ENCODE measurements around the gene EPO.
"Not testable (repeated sequence)": the region's sequence is repeated elsewhere in the genome, so short reads cannot be mapped to it uniquely, and the experiment has no call there.

The EPO gene

DNA sequence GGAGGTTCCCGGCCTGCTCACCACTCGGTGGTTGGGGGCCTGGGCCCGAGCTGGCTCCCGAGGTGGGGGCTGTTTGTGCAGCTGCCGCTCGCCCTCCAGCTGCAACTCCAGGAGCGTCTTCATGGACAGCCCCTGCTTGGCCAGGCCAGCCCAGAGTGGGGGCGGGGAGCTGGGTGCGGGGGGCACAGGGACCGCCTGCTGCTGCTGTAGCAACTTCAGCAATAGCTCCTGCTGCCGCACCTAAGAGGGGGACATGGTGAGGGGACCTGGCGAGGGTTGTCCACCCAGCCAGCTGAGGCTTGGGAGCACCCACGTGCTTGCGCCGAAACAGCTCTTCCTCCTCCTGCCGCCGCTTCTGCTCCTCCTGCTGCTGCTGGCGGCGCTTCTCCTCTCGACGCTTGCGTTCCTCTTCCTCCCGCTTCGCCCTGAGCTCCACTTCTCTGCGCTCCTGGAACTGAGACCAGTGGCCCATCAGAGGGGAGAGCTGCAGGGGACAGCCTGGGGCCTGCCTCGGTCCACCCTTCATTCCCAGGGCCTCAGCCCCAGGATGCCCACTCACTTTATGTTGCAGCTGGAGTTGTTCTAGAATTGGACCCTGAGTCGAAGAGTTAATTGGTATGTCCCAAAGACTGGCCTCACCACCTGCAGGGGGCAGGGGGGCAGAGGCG lies 37.1 kb upstream of the EPO start:
- DNase-seq (ENCODE audit: low spot score) = no peak

DNA sequence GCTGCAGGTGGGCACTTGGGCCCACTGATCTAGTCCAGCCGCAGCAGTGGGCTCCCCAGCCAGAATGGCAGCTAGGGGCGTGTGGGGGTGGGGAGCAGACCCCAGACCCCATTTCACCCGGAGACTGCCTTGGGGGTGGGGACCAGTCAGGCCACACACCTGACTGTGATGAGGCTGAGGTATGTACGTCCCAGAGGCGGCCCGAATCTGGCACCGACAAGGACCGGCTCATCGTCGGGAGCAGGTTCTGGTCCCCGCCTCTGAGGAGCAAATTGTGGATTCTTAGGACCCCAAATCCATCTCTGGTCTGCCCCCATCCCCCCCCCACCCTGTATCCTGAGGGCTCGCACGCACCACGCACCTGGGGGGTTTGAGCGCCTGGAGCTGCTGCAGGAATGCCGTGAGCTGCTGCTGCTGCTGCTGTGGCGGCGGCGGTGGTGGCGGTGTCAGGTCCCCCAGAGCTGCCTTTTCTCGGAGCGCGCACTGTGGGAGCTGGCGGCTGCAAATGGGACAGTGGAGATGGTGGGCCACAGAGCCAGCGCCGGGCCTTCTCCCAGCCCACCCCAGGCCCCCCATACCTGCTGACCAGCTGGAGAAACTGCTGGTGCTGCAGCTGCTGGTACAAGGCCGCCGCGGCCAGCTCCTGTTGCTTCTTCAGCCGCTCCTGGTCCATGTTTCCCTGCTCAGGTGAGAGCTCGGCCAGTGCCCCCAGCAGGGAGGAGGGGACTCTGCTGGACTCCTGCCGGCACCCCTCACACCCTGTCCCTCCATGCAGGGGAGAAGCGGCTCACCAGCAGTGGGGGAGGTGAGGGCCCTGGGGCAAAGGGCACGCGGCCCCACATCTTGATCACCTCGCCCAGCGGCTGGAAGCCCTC lies 36.4 kb upstream of the EPO start:
- DNase-seq (ENCODE audit: low spot score) = no peak

DNA sequence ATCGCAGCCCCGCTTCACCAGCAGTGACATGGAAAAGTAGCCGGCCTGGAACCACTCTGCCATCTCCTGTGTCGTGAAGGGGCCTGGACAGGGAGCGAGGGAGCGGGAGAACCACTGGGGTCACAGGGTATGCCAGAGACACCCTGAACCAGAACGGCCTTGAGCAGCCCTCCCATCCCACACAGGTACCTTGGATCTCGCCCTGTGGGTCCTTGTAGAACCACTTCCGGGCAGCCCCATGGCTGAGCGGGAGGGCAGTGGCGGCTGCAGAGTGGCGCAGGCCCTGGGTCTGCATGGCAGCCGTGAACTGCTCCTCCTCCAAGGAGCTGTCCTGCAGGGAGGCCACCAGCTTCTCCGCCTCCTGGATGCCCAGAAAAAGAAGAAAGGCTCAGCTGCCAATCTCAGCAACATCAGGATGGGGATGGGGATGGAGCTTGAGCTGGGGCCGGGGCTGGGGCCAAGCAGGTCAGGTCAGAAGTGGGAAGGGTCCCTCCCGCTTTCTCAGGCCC lies 35.7 kb upstream of the EPO start:
- DNase-seq (ENCODE audit: low spot score) = no peak

DNA sequence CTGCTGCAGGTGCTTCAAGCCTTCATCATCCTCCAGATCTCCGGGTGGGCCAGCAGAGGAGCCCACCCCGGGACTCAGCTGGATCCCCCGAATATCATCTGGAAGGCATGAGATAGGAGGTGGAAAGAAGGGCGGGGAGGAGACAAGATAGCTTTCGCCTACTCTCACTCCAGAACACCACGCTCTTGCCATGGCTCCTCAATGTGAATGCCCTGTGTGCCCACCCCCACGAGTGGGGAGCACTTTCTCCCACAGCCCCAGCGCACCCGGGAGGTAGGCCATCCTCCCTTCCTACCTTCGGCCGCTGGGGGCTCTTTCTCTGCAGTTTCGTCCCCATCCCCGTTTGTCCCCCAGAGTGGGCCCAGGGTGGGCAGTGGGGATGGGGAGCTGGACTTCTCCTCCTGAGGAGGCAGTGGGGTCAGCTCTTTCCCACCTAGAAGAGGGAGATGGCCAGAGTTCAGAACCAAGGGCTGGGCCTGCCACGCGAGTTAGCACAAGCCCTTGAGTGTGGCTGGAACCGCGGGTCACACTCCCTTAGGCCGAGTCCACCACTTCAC lies 35.1 kb upstream of the EPO start:
- no peak for DNase-seq (ENCODE audit: low spot score)

DNA sequence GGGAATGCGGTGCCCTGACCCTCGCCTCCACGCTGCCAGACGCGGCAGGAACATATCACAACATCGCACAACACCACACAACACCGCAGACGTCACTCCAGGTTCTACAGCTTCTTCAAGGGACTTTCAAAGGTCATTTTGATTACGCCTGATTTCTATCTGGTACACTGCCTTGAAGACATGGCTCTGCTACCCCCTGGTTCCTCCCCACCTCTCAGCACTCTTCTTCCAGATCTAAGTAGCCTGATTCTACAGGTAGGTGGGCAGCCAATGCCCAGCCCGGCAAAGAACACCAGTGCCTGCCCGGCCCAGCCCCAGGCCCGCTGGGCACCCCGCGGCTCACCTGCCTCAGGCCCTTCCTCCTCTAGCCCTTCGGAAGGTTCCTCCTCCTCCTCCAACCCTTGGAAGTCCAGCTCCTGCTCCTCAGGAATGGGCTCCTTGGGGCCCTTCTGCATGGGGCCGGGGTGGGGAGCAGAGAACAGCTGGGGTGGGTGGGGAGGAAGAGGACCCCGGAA lies 34.6 kb upstream of the EPO start:
- DNase-seq (ENCODE audit: low spot score) = no peak

DNA sequence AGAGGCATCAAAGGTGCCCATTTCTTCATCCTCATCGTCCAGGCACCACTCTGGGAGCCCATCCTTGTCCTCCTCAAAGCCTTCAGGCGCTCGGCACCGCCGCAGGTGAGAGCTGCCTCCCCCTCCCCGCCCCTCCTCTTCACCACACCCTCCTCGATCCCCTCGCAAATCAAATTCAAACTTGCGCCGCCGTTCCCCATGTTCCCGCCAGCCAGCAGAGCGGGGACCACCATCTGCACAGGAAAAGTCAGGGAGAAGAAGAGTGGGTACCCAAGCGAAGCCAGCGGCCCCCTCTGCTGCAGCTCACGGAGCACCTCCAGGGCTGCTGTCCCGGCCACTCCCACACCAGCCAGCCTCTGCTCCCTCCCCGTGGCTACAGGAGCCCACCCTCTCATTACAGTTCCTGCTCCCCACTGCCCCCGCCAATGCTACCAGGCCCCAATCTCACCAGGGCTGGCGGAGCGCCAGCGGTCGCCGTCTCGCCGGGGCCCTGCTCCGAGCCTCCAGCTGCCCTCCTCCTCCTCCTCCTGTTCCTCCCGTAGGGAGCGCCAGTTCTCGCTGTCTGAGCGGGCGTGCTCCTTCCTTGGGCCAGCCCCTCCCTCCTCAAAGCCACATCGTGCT lies 34.0 kb upstream of the EPO start:
- no peak for DNase-seq (ENCODE audit: low spot score)

DNA sequence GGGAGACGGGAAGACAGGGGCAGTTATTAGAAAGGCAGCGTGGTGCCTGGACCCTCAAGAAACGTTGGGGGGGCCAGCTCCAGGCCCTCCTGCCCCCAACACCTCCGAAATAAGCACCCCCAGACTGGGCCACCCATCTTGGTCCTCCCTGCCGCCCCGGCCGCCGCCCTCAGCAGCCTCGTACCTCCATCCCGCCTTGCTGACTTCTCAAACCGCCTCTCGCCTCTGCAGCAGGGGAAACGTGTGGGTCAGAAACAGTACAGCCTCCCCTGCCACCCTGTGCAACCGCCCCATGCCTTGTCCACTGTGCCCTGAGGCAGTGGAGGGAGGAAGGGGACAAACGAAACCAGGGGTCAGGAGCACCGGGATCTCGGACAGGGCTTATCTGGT lies 33.5 kb upstream of the EPO start:
- DNase-seq (ENCODE audit: low spot score) = no peak

DNA sequence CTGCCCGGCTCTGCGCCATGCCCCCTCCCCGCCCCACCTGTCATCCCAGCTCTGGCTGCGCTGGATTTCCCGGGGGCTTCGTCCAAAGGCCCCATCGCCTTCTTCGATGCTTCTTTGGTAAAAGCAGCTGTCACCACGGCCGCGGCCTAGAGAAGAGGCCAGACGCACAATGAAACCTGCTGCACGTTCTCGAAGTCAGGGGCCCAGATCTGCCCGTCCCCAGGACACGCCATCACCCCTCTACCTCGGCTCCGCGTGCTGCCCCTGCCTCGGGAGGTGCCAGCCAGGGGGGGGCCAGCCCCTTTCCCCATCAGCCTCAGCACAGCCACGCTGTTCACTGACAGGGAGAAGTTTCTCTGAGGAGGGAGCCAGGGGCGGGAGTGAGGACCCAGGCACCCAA lies 33.0 kb upstream of the EPO start:
- DNase-seq (ENCODE audit: low spot score) = no peak

DNA sequence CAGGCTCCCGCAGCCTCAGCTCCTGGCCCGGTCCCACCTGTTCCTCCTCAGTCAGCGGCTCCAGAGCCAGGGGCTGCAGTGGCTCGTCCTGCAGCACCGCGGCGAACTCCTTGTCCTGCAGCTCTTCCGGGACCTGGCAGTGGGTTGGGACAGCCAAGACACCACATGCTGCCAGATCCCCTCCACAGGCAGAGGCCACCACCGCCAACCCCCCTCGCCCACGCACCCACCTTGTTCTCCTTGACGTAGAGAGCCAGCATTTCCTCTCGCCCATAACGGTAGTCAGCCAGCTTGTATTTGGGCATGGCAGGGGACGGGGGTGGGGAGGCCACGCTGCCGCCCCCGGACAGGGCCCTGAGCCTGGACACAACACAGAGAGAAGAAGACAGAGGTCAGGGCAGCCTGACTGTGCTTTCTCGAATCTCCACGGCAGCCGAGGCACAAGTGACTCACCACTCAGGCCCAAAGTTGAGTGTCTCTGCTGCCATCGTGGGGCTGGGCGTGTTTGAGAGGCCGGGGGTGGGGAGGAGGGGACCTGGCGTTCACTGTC lies 32.4 kb upstream of the EPO start:
- DNase-seq (ENCODE audit: low spot score) = no peak

DNA sequence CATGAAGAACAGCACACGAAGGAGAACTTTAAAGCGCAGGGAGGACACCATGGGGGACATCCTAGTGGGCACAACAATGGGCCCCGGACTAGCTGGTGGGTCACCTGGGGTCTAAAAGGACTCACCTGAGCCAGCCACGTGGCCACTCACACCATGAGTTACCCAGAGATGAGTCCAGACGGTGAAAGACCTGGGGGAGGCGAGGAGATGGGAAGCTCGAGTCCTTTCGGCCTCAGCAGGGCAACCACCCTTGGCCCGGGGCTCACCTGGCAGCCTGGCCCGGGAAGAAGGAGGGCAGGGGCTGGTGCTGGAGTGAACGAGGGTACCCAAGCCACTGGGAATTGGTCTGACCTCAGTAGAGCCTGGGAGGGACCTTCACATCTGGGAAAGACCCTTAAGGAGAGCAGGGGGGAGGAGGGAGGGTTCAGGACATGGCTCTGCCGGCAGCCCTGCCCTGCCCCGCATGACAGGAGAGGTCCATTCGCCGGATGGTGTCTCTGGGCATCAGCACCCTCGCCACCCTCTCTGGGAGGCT lies 31.9 kb upstream of the EPO start:
- no peak for DNase-seq (ENCODE audit: low spot score)

DNA sequence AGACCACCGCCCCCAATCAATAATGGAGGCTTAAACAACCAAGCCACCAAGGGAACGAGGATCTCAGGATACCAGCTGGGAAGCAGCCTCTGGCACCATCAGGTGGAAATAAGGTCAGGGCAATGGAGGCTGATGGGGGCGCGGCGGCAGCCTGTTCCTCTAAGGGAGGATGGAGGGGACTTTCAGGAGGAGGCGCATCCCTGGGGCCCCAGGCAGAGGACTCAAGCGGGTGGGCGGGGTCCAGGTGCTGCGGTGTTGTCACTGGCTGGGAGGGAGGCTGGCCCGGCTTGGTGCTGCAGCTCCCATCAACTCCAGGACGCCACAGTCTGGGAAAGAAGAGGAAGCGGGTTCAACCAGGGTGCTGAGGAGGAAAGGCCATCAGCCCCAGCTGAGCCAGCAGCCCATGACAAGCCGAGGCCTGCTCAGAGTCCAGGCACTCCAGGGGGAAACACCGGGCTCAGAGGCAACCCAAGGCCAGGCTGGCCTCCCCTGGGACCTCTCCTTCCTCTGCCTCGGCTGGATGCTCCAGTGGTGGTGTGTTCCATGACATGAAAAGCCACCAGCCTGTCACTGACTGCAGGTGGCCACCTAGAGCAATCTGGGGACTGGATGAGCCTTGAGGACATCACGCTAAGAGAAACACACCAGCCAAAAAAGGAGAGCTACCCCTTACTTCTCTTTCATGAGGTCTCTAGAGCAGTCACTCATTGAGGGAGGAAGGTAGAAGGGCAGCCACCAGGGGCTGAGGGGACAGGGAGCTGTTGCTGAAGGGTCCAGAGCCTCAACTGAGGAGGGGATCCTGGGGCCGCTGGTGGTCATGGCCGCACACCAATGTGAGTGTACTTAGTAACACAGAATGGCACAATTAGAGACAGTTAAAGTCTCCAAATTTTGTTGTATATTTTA lies 30.8 kb upstream of the EPO start:
- DNase-seq (ENCODE audit: low spot score) = no peak

DNA sequence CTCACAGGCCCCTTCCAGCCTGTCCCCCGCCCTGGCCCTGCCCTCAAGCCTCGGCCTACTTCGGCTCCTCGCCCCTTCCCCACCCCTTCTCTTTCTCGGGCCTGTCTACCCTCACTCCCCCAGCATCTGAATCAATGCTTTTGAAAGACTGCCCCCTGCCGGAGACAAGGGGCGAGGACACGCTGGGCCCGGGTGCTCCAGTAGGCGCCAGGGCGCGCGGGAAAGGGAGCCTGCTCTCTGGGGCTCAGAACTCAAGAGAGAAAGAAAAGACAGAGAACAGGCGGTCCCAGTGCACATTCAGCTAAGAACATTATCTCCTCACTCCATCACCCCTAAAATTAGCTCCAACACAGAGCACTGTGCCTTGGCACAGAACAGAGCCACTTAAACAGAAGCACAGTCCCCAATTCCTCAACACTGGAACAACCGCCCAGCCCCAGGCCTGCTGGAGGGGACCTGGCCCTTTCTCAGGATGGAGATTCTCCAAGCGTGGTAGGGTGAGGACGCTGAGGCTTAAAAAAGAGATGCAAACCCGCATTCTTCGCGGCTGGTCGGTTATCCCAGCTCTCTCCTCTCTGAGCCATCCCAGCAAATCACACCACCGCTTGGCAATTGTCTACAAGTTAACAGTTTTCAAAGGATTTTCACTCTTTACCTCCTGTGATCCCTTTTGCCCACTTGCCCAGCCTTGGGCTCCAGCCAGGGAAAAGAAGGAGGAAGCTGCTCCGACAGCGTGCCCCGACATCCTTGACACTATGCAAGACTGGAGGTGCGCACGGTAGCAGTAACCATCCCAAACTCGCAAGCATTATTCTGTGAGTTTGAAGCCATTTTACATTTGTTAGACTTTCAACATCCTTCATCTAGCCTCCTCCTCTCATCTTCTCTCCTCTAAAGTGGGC lies 28.3 kb upstream of the EPO start:
- peak; percentile 72 for DNase-seq (ENCODE audit: low spot score)

DNA sequence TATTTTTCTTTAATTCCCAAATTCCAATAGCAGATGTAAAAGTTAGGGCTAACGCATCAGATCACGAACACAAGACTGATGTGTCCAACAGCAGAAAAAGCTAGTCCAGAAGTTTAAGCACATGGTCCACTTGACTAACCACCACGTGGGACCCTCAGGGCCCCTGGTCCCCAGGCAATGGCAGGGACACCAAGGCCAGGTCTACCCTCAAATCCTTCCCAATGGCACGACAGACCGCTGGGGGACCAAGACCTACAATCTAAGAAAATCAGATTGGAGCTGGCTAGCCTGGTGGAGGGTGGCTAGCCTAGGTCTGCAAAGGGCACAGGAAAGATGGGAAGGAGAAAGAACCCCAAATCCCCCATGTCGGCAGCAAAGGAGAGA lies 27.7 kb upstream of the EPO start:
- DNase-seq (ENCODE audit: low spot score) = no peak

DNA sequence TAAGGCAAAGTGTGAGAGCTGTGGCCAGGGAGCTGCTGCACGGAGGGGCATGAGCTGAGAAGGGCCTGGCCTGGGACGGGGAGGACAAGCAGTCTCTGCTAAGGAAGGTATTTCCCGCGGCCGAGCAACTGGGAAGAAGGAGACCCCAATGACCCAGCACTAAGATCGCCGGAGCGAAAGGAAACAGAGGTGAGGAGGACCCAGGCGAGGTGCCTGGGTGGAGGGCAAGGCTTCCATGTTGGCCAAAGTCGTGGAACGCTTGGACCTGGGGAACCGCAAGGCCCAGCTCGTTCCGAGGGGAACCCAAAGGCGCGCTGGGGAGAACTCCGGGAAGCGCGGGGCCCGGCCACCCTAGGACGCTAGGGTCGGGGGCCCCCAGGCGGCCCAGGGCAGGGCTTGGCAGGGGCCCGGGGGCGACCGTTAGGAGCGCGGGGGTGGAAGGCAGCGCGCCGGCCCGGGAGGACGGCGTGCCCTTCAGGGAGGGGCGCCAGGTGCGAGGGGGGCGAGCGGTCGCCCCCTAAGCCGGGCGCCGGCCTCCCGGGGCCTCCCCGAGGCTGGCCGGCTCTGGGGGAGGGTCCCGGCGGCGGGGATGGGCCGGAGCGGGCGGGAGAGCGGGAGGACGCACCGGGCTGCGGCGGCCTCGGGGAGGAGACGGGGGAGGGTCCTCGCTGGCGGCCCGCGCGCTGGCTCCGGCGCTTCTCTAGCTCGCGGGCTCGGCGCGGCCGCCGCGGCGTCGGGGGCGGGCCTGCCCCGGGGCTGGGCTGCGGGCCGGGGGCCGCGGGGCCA lies 26.8 kb upstream of the EPO start:
- no peak for DNase-seq (ENCODE audit: low spot score)

DNA sequence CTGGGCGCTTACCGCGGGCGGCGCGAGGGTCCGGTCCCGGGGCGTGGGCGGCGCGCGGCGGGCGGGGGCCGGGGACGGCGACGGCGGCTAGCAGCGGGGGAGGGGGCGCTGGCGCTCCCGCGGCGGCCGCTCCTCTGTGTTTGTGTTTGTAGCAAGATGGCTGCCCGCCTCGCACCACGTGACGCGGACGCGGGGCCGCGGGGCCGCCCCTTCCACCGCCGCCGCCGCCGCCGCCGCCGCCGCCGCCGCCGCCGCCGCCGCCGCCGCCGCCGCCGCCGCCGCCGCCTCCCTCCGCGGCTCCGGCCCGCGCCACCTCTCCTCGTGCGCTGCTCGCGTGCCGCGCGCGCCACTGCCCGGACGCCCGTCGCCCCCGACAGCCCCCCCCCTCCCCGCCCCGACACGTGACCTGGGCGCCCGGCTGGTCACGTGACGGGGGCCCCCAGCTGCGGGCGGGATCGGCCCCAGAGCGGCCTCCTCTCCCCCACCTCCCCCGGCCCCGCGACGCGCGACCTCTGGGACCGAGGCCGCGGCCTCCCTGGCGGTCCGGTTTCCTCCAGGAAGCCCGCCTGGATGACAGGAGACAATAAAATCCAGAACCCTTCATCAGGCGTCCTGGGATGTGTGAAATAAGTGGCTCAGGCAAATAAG lies 26.0 kb upstream of the EPO start, which contains the start of gene GIGYF1:
Gene GIGYF1, minus strand, starts transcription at position 153 of the 648 bp plus-strand sequence. CDS start 6,012 bp downstream, outside the sequence.
- peak; percentile 69 for DNase-seq (ENCODE audit: low spot score)

DNA sequence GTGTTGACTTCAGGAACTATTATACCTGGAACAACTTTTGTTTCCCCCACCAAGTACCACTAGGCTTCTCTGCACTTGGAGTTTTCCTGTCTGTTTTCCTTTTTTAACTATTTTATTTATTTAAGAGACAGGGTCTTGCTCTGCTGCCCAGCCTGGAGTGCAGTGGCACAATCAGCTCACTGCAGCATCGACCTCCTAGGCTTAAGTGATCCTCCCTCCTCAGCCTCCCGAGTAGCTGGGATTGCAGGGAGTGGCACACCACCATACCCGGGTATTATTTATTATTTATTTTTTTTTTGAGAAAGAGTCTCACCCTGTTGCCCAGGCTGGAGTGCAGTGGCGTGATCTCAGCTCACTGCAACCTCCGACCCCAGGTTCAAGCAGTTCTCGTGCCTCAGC lies 24.1 kb upstream of the EPO start:
- DNase-seq (ENCODE audit: low spot score) = no peak

DNA sequence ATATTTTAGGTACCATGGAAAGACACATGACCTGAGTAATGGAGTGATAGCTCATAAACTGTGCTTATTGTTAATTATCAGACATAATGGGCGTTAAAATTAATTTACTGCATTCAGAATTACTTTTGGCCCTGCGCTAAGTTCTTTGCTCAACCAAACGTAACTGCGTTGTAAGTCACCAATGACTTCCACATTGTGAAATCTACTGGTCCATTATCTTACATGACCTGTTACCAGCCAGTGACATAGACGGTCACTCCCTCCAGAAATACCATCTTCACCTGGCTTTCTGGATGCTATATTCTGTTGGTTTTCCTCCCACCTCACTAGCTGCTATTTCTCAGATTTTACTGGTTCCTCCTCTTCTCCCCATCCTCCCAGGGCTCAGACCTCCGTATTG lies 21.2 kb upstream of the EPO start:
- no peak for DNase-seq (ENCODE audit: low spot score)

DNA sequence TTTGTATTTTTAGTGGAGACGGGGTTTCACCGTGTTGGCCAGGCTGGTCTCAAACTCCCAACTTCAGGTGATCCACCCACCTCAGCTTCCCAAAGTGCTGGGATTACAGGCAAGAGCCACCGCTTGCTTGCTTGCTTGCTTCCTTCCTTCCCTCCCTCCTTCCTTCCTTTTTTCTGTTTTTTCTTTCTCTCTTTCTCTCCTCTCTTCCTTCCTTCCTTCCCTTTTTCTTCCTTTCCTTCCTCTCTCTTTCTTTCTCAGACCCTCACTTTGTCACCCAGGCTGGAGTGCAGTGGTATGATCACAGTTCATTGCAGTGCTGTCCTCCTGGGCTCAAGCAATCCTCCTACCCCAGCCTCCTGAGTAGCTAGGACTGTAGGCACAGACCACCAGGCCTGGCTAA lies 19.2 kb upstream of the EPO start:
- not testable (repeated sequence) for DNase-seq (ENCODE audit: low spot score)
